Vagina (tissue), 2 donors: ENCODE data around the gene DNASE1L2.

Source experiments
- POLR2AphosphoS5 ChIP-seq, 2 donors: sonication (generic); formaldehyde crosslinking; IDR thresholded peaks; one replicate each; pipeline ENCODE4 v1.9.0; 2017; ENCODE audit warnings: antibody characterized with exemption in 2 of 2, mild to moderate bottlenecking in 2 of 2, low read depth in 1 of 2; ENCODE audit not compliant: insufficient read depth in 1 of 2
- TF ChIP-seq, protein P1 (sequence below), 3 experiments: fragments of 450-650 bp in 2 of 3; fragments of 200-600 bp in 1 of 3; sonication (generic) in 1 of 3; IDR thresholded peaks; one replicate each; pipeline ENCODE4 v1.5.1; 2017 to 2019; ENCODE audit warnings: antibody characterized with exemption in 3 of 3, mild to moderate bottlenecking in 2 of 3, moderate library complexity in 2 of 3

DNA sequence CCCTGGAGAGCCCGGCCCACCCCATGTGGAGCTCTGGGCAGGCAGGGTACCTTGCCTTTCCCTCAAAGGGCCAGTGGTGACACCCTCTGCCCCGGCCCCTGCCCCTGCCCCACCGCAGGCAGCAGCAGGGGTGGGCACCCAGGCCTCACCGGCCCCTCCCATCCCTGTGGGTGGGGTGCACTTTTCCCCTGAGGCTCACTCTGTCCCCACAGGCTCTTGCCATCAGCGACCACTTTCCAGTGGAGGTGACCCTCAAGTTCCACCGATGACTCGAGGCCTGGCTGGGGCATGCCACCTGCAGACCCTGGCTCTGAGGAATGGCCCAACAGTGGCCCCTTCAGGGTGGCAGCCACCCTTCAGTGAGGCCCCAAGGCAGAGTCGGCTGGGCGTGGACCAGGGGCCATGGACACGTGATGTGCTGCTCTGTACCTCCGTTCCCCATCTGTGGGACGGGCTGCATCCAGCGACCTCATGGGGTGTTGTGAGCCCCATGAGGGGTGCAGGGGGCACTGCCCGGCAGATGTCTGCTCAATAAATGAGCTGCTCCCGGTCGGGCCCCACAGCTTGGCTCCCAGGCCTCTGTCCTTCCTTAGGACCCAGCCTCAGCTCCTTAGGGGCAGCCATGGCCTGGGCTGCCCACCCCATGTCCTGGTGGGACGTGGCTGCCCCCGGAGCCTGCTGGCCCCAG lies 2.0 kb downstream of the DNASE1L2 start:
- TF ChIP-seq, protein P1, sequence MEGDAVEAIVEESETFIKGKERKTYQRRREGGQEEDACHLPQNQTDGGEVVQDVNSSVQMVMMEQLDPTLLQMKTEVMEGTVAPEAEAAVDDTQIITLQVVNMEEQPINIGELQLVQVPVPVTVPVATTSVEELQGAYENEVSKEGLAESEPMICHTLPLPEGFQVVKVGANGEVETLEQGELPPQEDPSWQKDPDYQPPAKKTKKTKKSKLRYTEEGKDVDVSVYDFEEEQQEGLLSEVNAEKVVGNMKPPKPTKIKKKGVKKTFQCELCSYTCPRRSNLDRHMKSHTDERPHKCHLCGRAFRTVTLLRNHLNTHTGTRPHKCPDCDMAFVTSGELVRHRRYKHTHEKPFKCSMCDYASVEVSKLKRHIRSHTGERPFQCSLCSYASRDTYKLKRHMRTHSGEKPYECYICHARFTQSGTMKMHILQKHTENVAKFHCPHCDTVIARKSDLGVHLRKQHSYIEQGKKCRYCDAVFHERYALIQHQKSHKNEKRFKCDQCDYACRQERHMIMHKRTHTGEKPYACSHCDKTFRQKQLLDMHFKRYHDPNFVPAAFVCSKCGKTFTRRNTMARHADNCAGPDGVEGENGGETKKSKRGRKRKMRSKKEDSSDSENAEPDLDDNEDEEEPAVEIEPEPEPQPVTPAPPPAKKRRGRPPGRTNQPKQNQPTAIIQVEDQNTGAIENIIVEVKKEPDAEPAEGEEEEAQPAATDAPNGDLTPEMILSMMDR (IDR thresholded peaks at IDR 0.05) = no peak
- no peak for TF ChIP-seq POLR2AphosphoS5 (IDR thresholded peaks at IDR 0.05; ENCODE audit: insufficient read depth in 1 of 2, low read depth in 1 of 2)
